HuH-7.5 (cell line): Measurements from ENCODE around the gene KLLN.
"Not testable (repeated sequence)": the region's sequence is repeated elsewhere in the genome, so short reads cannot be mapped to it uniquely, and the experiment has no call there.

Experiments used
- DNase-seq: peaks from one replicate; pipeline ENCODE4 v3.0.0; 2011; ENCODE audit warnings: low spot score

Gene KLLN, protein sequence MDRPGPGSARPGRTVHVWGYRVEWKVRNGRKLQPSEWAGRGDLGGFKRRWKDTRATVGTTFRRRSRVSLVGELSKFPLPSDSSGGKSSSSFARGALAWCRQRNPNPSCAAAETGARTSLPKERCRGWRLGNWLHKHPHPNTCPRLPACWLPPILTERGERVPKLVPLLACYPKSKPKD

GRCh38 chr10:87863053-87863943, at the start of gene KLLN, which contains the start of gene PTEN:
TSS of gene KLLN (minus strand) at chr10:87863533. CDS start at chr10:87862487, 1,046 bp downstream.
TSS of gene PTEN (plus strand) at chr10:87863625. CDS start at chr10:87864470, 845 bp downstream.
- peak; percentile 77 for DNase-seq

DNA sequence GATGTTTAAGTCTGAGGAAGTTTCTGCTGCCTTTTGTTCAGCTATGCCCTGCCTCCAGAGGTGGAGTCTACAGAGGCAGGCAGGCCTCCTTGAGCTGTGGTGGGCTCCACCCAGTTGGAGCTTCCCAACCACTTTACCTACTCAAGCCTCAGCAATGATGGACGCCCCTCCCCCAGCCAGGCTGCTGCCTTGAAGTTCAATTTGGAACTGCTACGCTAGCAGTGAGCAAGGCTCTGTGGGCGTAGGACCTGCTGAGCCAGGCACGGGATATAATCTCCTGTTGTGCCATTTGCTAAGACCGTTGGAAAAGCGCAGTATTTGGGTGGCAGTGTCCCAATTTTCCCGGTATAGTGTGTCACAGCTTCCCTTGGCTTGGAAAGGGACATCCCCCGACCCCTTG, 40.1 kb upstream of the KLLN start:
- DNase-seq = not testable (repeated sequence)

DNA sequence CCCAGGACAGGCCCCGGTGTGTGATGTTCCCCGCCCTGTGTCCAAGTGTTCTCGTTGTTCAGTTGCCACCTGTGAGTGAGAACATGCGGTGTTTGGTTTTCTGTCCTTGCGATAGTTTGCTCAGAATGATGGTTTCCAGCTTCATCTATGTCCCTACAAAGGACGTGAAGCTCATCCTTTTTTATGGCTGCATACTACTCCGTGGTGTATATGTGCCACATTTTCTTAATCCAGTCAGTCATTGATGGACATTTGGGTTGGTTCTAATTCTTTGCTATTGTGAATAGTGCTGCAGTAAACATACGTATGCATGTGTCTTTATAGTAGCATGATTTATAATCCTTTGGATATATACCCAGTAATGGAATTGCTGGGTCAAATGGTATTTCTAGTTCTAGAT, 34.6 kb upstream of the KLLN start:
- DNase-seq = not testable (repeated sequence)

- DNase-seq = no peak
These were observed 32.9 kb upstream of the KLLN start for GRCh38 chr10:87896216-87896615.

GRCh38 chr10:87895430-87895829, 32.1 kb upstream of the KLLN start:
- no peak for DNase-seq

DNA sequence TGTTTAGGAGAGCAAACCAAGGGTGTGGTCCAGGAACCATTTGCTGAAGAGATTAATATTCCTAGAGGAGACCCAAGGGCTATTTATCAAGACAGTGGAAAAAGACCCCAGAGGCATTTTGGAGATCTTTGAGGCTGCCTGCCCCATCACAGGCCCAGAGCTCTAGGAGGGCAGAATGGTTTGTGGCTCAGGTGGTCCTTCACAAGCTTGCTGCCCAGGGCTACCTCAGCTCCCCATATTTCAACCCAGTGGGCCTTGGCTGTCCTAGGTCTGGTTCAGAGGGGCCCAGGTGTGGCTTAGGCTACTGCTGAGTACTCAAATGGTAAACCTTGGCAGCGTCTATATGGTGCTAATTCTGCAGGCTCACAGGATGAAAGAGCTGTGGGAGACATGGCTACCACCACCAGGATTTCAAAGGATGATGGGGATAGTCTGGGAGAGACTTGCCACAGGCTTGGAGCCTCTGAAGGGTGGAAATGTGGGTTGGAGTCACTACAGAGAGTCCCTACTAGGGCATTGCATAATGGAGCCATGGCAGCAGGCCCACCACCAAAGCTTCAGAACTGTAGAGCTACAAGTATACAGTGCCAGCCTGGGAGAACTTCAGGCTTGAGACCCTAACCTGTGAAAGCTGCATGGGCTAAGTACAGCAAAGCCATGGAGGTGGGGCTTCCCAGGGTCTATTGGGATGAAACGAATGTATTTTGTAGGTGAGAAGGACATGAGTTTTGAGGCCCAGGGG, 24.4 kb upstream of the KLLN start:
- no peak for DNase-seq

DNA sequence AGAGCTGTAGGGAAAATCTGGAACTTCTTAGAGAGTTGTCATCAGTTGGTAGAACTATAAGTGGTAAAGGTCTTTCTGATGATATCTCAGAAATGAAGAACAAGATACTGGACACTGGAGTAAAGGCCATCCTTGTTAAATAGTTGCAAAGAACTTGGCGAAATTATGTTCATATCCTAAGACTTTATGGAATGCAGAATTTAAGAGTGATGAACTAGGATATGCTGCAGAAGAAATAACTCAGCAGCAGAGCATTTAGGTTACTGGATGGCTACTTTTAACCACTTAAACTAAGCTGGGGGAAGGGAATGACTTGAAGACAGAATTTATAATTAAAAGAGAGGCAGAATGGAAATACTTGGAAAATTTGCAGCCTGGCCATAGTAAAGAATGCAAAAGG, 23.8 kb upstream of the KLLN start:
- DNase-seq = no peak

DNA sequence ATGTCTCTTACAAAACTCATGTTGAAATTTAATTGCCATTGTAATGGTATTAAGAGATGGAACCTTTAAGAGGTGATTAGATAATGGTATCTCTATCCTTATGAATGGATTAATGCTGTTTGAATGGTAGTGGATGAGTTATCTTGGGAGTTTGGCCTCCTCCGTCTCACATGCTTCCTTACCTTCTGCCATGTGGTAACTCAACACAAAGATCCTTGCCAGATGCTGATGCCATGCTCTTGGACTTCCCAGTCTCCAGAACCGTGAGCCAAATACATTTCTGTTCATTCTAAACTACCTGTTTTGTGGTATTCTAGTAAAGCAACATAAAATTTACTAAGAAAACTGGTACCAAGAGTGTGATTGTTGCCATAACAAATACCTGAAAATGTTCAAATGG, 23.3 kb upstream of the KLLN start:
- DNase-seq = no peak

- DNase-seq = no peak
These were observed 19.4 kb upstream of the KLLN start for GRCh38 chr10:87882555-87883294.

GRCh38 chr10:87881373-87882059, 18.2 kb upstream of the KLLN start:
- not testable (repeated sequence) for DNase-seq

GRCh38 chr10:87880336-87880735, 17.0 kb upstream of the KLLN start:
- DNase-seq = no peak

- DNase-seq = no peak
These were observed 15.5 kb upstream of the KLLN start for GRCh38 chr10:87878664-87879459.

- no peak for DNase-seq
These were observed 12.7 kb upstream of the KLLN start for GRCh38 chr10:87875929-87876571.

- no peak for DNase-seq
These were observed 10.3 kb upstream of the KLLN start for GRCh38 chr10:87873656-87874055.

DNA sequence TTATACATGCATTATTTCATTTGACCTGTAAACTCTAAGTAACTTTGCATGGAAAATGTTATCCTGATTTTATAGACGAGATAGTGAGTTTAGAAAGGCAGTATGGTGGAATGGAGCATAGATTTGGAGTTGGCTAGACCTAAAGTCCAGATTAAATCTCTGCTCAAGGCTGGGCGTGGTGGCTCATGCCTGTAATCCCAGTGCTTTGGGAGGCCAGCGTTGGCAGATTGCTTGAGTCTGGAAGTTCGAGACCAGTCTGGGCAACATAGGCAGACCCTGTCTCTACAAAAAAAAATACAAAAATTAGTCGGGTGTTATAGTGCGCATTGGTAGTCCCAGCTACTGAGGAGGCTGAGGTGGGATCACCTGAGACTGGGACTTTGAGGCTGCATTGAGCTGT, 9.5 kb upstream of the KLLN start:
- no peak for DNase-seq

- DNase-seq = no peak
These were observed 6.6 kb upstream of the KLLN start for GRCh38 chr10:87869773-87870551.

DNA sequence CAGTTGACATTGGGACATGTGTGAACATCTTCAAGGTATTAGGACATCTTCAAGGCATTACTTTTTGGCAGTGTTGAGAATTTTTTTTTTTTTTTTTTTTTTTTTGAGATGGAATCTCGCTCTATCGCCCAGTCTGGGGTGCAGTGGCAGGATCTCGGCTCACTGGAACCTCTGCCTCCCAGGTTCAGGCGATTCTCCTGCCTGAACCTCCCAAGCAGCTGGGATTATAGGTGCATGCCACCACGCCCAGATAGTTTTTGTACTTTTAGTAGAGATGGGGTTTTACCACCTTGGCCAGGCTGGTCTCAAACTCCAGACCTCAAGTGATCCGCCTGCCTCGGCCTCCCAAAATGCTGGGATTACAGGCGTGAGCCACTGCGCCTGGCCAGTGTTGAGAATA, 5.8 kb upstream of the KLLN start:
- not testable (repeated sequence) for DNase-seq

DNA sequence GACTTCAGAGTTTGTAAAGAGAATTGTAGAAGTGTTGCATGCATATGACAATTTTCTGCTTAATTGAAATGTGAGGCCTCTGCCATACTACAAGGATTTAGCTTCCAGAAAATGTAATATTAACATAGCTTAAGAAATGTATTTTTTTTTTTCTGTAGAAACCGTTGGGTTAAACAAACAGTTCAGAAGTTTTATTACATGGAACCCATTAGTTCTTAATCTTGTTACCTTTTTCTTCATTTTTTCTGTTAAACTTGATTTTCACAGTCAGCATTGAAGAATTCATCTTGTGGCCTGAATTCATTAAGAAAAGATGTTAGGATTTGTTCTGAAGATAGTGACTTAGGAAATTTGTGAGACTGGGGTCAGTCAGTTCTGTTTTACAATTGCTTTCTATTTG, 4.9 kb upstream of the KLLN start:
- no peak for DNase-seq

DNA sequence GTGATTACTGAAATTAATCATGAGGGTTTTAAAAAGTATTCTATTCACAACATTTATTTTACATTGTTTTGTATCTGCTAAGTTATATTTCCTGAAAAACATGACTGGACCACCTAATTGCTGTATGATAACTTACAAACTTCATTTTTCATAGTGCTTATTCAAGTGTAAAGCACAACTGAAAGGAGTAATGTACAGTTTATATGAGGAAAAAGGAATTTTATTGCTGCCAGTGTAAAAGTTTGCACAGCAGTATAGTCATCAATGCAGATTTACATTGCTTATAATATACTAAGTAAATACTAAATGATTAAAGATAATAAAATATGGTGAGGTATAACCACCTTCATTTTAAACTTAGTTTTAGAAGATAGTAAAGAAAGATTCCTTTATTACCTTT, 4.1 kb upstream of the KLLN start:
- DNase-seq = no peak
